NCI-H2196 (cell line): ENCODE results near the gene SLC22A12.

Experiments
- DNase-seq: peaks from one replicate; lab custom pipeline; 2025; ENCODE audit not compliant: unreplicated experiment; lab: John Stamatoyannopoulos, UW

Gene SLC22A12

GRCh38 chr11:64562723-64563351 is 28.2 kb upstream of the SLC22A12 start:
- no peak for DNase-seq

- DNase-seq, result no peak
Observed at GRCh38 chr11:64563966-64564365, 27.1 kb upstream of the SLC22A12 start.

GRCh38 chr11:64564419-64564818 is 26.6 kb upstream of the SLC22A12 start:
- DNase-seq, result no peak

GRCh38 chr11:64564947-64565889 is 25.8 kb upstream of the SLC22A12 start:
- DNase-seq, result no peak

GRCh38 chr11:64566042-64566914 is 24.7 kb upstream of the SLC22A12 start:
- DNase-seq, result peak; percentile 73

GRCh38 chr11:64566915-64567891 is 23.8 kb upstream of the SLC22A12 start:
- no peak for DNase-seq

- DNase-seq, result no peak
Observed at GRCh38 chr11:64568041-64568571, 22.9 kb upstream of the SLC22A12 start.

GRCh38 chr11:64568584-64569140 is 22.4 kb upstream of the SLC22A12 start:
- DNase-seq, result no peak

GRCh38 chr11:64569300-64569970 is 21.6 kb upstream of the SLC22A12 start:
- DNase-seq, result no peak

GRCh38 chr11:64570341-64570740 is 20.7 kb upstream of the SLC22A12 start:
- DNase-seq, result no peak

- DNase-seq, result no peak
Observed at GRCh38 chr11:64571050-64571409, 20.0 kb upstream of the SLC22A12 start.

- no peak for DNase-seq
Observed at GRCh38 chr11:64571410-64572091, 19.5 kb upstream of the SLC22A12 start.

GRCh38 chr11:64572143-64572542 is 18.9 kb upstream of the SLC22A12 start:
- no peak for DNase-seq

GRCh38 chr11:64577202-64577601 is 13.8 kb upstream of the SLC22A12 start:
- DNase-seq, result no peak

- DNase-seq, result no peak
Observed at GRCh38 chr11:64580412-64580811, 10.6 kb upstream of the SLC22A12 start.

GRCh38 chr11:64581057-64581523 is 9.9 kb upstream of the SLC22A12 start:
- DNase-seq, result no peak

GRCh38 chr11:64582885-64583284 is 8.1 kb upstream of the SLC22A12 start:
- no peak for DNase-seq
